LNCaP clone FGC (cell line): ENCODE data around the gene LPAR2.
"Not testable (repeated sequence)": the region's sequence is repeated elsewhere in the genome, so short reads cannot be mapped to it uniquely, and the experiment has no call there.

ENCODE experiments used
- DNase-seq: peaks from one replicate; pipeline ENCODE4 v3.0.0-alpha.2; 2011; ENCODE audit warnings: low read depth
- H3K4me3 ChIP-seq: 2 replicates; pipeline ENCODE4 v1.5.1; 2011; ENCODE audit warnings: mild to moderate bottlenecking, low read depth, low read length, control low read depth
- TF ChIP-seq, protein P1 (sequence below): IDR thresholded peaks from 2 replicates; pipeline ENCODE4 v1.5.1; 2012; ENCODE audit warnings: mild to moderate bottlenecking; ENCODE audit not compliant: control insufficient read depth, insufficient read depth; ENCODE audit errors: extremely low read depth

Gene LPAR2

DNA sequence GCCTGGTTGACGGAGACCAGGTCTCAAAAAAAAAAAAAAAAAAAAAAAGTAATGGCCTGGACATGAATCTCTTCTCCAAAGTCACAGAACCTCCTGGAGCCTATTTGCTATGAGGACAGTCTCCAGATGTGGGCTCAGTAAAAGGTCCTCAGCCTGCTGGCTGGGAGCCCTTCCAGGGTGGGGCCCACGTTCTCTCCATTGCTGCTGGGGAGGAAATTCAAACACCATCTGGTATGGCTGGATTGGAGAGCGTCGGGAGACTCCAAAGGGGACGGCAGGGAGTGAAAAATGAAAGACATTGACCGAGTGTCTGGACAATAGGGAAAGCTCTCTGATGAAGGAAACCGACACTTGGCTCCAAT, 8.2 kb downstream of the LPAR2 start:
- TF ChIP-seq, protein P1, sequence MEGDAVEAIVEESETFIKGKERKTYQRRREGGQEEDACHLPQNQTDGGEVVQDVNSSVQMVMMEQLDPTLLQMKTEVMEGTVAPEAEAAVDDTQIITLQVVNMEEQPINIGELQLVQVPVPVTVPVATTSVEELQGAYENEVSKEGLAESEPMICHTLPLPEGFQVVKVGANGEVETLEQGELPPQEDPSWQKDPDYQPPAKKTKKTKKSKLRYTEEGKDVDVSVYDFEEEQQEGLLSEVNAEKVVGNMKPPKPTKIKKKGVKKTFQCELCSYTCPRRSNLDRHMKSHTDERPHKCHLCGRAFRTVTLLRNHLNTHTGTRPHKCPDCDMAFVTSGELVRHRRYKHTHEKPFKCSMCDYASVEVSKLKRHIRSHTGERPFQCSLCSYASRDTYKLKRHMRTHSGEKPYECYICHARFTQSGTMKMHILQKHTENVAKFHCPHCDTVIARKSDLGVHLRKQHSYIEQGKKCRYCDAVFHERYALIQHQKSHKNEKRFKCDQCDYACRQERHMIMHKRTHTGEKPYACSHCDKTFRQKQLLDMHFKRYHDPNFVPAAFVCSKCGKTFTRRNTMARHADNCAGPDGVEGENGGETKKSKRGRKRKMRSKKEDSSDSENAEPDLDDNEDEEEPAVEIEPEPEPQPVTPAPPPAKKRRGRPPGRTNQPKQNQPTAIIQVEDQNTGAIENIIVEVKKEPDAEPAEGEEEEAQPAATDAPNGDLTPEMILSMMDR = no peak
- DNase-seq = no peak
- H3K4me3 ChIP-seq = no peak overlapping the region

DNA sequence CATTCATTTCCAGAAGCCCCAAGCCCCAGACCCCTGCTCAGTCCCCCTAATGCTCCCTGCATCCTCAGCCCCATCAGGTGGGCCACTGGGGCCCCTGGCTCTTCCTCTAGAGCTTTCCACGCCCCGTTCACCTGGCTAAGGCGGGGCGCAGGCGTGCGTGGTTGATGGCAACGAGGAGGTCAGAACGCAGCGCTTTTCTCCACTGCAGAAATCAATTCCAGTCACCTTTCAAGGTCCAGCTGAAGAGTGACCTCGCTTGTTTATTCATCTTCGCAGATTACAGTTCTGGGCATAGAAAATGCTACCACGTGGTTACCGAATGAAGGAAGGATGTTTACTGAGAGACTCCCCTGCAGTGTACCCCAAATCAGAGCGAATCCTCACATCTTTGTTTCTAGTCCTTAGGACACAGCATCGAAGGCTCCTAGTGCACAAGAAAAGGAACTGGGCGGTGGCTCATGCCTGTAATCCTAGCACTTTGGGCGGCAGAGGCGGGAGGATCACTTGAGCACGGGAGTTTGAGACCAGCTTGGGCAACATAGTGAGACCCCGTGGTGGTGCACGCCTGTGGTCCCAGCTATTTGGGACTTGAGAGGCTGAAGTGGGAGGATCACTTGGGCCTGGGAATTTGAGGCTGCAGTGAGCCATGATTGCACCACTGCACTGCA, 8.7 kb downstream of the LPAR2 start:
- no peak for DNase-seq
- TF ChIP-seq, protein P1 = no peak
- peak overlapping the region; percentile 49 for H3K4me3 ChIP-seq

DNA sequence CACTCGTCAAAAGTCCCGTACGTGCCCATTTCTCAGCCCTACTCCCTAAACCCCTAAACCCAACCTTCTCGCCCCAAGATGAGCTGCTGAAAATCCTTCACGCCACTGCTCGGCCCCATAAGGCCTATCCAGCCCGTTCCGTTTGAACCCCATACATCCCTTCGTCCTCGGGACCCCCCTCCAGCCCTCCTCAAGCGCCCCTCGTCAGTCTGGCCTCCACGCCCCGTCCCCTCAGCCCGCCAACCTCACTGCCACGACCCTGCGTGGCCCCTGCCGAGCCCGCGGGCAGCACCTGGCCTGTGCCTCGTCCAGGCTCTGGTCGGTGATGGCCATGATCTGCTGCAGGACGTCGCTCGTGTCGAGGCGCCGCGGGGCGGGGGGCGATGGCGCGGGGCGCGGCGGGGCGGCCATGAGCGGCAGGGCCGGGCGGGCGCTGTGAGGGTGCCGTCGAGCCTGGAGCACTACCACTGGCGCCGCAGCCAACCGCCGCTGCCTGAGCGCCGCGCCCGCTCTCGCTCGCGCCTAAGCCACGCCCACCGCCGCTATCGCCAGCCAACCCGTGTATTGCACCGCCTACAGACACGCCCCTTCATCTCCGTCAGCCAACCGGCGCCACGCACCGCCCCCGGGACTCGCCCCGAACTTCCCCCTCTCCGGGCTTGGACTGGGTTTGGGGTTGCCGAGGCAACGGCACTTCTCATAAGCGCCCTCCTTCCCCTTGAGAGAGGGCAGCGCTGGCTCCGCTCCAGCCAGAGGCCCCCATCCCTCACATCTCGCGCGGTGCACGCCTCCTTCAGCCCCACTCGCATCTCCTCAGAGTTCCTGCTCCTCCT, 9.6 kb downstream of the LPAR2 start, which contains the start of gene PBX4:
Gene PBX4, minus strand, starts transcription at position 469 of the 833 bp plus-strand sequence. Its CDS starts 58 bp downstream, at position 411.
- TF ChIP-seq, protein P1 = no peak
- H3K4me3 ChIP-seq = peak within 1 kb of the TSS; percentile 57
- peak; percentile 61 for DNase-seq

DNA sequence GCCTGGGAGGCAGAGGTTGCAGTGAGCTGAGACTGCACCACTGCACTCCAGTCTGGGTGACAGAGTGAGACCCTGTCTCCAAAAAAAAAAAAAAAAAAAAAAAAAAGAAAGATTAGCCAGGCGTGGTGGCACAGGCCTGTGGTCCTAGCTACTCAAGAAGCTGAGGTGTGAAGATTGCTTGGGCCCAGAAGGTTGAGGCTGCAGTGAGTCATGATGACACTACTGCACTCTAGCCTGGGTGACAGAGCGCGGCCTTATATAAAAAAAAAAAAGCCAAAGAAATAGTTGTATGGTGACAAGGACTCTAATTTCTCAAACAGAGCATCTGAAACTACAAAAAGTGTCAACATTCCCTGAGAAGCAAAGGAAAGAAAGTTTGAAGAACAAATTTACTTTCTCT, 12.9 kb downstream of the LPAR2 start:
- no peak for DNase-seq
- no peak overlapping the region for H3K4me3 ChIP-seq
- TF ChIP-seq, protein P1 = no peak

DNA sequence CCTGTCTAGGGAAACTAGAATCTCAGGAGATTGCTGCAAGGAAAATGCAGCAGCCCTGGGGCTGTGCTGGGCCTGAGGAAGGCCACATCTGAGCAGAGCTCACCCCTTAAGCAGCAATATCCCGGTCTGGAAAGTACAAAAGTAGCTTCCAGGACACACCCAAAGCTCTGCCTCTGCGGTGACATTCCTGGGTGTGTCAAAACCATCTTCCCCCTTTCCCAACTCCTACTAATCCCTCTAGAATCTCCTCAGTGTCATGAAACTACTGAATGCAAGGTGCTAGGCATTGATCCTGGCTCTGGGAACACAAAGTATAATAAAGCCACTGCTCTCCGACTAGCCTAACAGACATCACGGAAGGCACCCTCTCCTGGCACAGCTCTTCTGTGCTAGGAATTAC, 14.5 kb downstream of the LPAR2 start:
- TF ChIP-seq, protein P1 = no peak
- no peak for DNase-seq
- H3K4me3 ChIP-seq = no peak overlapping the region

DNA sequence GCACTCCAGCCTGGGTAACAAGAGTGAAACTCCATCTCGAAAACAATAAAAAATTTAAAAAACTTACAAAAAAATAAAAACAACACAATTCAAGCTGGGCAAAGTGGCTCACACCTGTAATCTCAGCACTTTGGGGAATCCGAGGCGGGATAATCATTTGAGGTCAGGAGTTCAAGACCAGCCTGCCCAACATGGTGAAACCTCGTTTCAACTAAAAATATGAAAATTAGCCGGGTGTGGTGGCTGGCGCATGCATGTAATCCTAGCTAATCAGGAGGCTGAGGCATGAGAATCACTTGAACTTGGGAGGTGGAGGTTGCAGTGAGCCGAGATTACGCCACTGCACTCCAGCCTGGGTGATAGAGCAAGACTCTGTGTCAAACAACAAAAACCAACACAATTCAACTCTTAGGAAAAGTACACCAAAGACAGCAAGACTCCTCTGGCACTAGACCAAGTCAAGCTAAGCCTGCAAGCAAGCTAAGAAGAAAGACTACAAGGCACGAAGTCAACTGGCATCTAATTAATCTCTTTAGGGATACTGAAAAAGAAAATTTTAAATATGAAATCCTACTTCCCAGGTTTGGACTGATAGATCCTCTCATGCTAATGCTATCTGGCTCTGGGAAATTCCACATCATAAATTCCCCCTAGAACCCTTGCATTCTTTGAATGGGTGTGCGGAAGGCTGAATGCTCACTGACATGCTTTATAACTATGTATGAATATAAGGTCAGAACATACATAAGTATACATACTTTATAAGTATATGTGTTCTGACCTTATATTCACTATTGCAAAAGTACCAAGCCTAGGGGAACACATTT, 17.4 kb downstream of the LPAR2 start:
- TF ChIP-seq, protein P1 = no peak

DNA sequence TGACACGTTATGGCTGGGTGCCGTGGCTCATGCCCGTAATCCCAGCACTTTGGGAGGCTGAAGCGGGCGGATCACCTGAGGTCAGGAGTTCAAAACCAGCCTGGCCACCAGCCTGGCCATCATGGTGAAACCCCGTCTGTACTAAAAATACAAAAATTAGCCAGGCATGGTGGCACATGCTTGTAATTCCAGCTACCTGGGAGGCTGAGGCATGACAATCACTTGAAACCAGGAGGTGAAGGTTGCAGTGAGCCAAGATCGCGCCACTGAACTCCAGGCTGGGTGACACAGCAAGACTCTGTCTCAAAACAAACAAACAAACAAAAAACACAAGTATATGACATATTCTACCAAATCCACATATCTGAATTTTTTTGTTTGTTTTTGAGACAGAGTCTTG, 21.3 kb downstream of the LPAR2 start:
- H3K4me3 ChIP-seq, DNase-seq: not testable (repeated sequence)

More for the DNA sequence above, 17.4 kb downstream of the LPAR2 start:
- H3K4me3 ChIP-seq = no peak overlapping the region
- no peak for DNase-seq
